ENCODE measurements around the gene UCKL1. TPM values are rescaled to one million over a fixed set of nuclear protein-coding genes. Genes with fewer than 3 reads are reported as not detected.
"Not testable (repeated sequence)": the region's sequence is repeated elsewhere in the genome, so short reads cannot be mapped to it uniquely, and the experiment has no call there.

The UCKL1 gene
- total and polyA plus RNA-seq, 9 donors, result 24.8 to 56.5 (median 43.5) TPM

DNA sequence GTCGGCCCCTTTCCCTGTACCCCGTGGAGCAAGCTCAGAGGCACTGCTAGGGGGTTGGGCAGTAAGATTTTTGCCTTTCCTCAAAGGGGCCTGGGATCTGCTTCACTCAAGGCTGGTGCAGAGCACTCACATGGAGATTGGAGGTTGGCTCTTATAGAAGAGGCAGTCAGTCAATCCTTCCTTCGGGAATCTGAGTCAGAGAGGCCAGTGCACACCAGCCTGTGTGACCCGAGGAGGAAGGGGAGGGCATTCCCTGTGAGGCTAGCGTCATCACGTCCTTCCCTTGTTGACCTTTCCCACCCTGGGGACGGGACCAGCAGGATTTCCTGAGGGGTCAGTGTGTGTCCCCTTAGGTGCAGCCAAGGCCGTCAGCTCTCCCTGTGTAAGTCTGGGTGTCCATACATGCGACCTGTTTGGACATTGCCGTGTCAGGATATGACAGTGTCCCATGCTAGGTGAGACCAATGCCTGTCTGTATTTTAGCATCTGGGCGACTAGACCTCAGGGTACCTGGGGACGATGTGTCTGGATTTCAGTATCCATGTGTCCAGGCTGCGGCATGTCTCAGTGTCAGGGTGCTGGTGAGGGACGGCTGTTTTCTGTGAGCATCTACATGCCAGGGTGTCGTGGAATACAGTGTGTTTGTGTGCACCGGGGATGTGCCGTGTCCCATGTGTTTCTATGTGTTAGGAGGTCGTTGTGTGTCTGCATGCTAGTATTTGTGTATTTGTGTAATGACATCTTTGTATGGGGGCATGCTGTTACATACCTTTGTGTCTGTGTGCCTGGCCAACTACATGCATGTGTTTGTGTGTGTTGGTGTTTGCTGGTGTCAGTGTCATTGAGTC lies 16.3 kb upstream of the UCKL1 start:
- 69% methylated on average over 16 of the region's 18 CpGs for WGBS (ENCODE audit: insufficient coverage)
- no peak overlapping the region for H3K4me3 ChIP-seq (ENCODE audit: low read length)

DNA sequence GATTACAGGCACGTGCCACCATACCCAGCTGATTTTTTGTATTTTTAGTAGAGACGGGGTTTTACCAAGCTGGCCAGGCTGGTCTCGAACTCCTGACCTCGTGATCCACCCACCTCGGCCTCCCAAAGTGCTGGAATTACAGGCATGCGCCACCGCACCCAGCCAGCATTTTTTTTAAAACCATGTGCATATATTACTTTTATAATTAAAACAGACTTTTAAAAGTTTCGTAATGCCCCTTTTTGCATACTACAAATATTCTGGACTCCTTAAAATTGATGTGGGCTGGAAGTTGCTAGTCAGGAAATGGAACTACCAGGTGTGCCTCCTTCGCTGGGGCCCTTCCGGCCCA lies 15.7 kb upstream of the UCKL1 start:
- Histone ChIP-seq H3K4me1 (ENCODE audit: control insufficient read depth, insufficient read depth, low read length) (peaks cover 35% of the 10 kb centered on the region), H3K36me3 (ENCODE audit: control insufficient read depth, insufficient read depth, low read length) (peaks cover 16% of the 10 kb centered on the region), H3K27ac (ENCODE audit: low read length) (peak overlapping the region; percentile 9)
- not testable (repeated sequence) for DNase-seq; H3K4me3 ChIP-seq (ENCODE audit: low read length); H3K9me3 ChIP-seq (replicated peaks; ENCODE audit: control insufficient read depth, low read depth, low read length); H3K27me3 ChIP-seq (ENCODE audit: control insufficient read depth, insufficient read depth, low read length)
- WGBS (ENCODE audit: insufficient coverage), result no CpG with 5 or more reads among the region's 10 CpGs

More for the DNA sequence above, 16.3 kb upstream of the UCKL1 start:
- Histone ChIP-seq H3K36me3 (ENCODE audit: control insufficient read depth, insufficient read depth, low read length) (peaks cover 10% of the 10 kb centered on the region), H3K4me1 (ENCODE audit: control insufficient read depth, insufficient read depth, low read length) (peaks cover 35% of the 10 kb centered on the region), H3K27ac (ENCODE audit: low read length) (peak overlapping the region; percentile 9), H3K27me3 (ENCODE audit: control insufficient read depth, insufficient read depth, low read length) (peaks cover 2% of the 10 kb centered on the region), H3K9me3 (replicated peaks; ENCODE audit: control insufficient read depth, low read depth, low read length) (no peaks in the 10 kb centered on the region)
- DNase-seq, result peak; percentile 28

DNA sequence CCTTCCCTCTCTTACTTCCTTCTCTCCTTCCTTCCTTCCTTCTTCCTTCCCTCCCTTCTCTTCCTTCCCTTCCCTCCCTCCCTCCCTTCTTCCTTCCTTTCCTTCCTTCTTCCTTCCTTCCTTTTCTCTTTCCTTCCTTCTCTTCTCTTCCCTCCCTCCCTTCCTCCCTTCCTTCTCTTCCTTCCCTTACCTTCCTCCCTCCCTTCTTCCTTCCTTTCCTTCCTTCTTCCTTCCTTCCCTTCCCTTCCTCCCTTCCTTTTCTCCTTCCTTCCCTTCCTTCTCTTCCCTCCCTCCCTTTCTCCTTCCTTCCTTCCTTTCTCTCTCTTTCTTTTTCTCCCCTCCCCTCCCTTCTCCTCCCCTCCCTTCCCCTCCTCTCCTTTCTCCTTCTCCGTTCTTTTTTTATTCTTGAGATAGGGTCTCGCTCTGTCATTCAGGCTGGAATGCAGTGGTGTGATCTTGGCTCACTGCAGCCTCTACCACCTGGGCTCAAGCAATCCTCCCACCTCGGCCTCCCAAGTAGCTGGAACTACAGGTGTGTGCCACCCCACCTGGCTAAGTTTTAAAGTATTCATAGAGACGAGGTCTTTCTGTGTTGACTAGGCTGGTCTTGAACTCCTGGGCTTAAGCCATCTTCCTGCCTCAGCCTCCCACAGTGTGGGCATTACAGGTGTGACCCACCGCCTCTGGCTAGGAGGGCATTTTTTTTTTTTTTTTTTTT lies 14.7 kb upstream of the UCKL1 start:
- Histone ChIP-seq H3K27me3 (ENCODE audit: control insufficient read depth, insufficient read depth, low read length) (peaks cover 2% of the 10 kb centered on the region), H3K9me3 (replicated peaks; ENCODE audit: control insufficient read depth, low read depth, low read length) (no peaks in the 10 kb centered on the region), H3K36me3 (ENCODE audit: control insufficient read depth, insufficient read depth, low read length) (peaks cover 25% of the 10 kb centered on the region), H3K27ac (ENCODE audit: low read length) (no peak overlapping the region), H3K4me1 (ENCODE audit: control insufficient read depth, insufficient read depth, low read length) (peaks cover 35% of the 10 kb centered on the region), H3K4me3 (ENCODE audit: low read length) (no peak overlapping the region)
- peak; percentile 10 for DNase-seq
- WGBS (ENCODE audit: insufficient coverage), result no CpG with 5 or more reads among the region's 5 CpGs

DNA sequence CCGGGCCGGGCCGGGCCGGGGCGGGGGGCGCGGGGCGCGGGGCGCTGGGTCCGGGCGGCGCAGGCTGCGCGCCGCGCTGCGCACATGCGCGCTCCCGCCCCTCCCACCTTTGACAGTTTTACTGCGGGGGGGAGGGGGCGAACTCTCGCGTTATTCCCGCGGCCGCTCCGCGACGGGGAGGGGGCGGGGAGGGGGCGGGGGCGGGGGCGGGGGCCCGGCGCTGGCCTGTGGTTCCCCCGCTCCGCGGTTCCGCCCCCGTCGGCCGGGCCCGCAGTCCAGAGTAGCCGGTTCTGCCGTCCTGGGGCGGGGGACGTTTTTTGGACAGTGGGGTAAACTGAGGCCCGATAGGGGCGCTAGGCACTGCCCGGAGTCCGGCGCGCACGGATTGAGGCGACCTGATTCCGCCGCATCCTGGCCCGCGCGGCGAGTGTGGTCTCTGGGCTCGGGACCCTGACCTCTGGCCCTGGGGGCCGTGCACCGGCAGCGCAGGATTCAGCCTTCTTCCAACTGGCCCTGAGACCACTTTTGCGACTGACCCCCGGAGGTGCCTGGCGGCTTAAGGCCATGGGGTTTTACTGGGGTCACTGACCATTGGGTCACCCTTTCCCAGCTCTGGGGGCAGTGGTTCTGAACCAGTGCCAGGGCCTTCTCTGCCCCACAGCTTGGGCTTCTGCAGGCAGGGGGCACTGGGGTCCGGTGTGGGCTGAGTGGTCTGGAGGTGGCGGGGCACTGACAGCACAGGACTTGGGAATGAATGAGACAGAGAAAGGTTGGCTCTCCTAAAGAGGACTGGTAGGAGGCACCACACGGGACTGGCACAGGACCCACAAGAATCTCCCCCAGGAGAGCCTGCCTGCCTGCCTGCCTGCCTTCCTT lies 13.9 kb upstream of the UCKL1 start, which contains the start of gene ZNF512B:
TSS of gene ZNF512B (minus strand) at position 93 of the 876 bp plus-strand sequence. CDS start 1,980 bp downstream, outside the sequence.
- DNase-seq, result peak; percentile 86
- H3K27me3 ChIP-seq (ENCODE audit: control insufficient read depth, insufficient read depth, low read length), result peaks cover 2% of the 10 kb centered on the region
- 2% methylated on average over 35 of the region's 73 CpGs for WGBS (ENCODE audit: insufficient coverage)
- no peaks in the 10 kb centered on the region for H3K9me3 ChIP-seq (replicated peaks; ENCODE audit: control insufficient read depth, low read depth, low read length)
- H3K36me3 ChIP-seq (ENCODE audit: control insufficient read depth, insufficient read depth, low read length), result peaks cover 22% of the 10 kb centered on the region
- H3K27ac ChIP-seq (ENCODE audit: low read length), result peak within 1 kb of the TSS; percentile 20
- peaks cover 35% of the 10 kb centered on the region for H3K4me1 ChIP-seq (ENCODE audit: control insufficient read depth, insufficient read depth, low read length)
- peak within 1 kb of the TSS; percentile 65 for H3K4me3 ChIP-seq (ENCODE audit: low read length)

DNA sequence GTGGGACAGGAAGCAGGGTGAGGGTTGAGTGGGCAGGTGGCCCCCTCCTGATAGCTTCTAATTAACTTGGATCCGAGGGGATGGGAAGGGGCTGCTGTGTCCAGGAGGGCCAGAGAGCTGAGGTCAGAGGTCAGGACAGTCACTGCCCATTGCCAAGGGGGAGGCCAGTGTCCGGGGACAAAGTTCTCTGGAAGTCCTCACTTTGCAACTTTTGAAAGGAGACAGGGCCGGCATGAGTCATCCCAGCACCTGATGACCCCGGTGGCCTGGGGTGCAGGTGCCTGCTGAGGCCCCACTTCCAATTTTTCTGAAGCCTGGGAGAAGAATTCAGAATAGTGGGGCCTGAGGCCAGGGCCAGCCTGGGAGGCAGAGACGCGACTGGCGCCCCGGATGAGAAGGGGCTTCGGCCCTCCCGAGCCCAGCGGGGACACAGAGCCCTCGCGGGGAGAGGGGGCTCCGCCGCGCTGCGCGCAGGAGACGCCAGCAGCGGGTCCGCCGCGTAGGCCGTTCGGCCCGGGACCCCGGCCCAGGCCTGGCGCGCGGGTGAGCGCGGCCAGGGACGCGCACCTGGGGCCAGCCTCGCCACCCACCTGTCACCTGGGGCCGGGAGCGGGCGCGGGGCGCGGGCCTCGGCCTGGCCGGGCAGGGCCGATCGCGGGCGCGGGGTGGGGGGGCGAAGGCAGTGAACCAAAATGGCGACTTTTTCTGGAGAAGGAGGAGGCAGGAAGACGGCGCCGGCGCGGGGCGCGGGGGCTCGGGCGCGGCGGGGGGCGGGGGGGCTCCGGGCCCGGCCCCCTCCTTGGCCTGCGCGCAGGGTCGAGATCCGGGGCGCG lies 12.9 kb upstream of the UCKL1 start:
- Histone ChIP-seq H3K4me1 (ENCODE audit: control insufficient read depth, insufficient read depth, low read length) (peaks cover 28% of the 10 kb centered on the region), H3K9me3 (replicated peaks; ENCODE audit: control insufficient read depth, low read depth, low read length) (no peaks in the 10 kb centered on the region), H3K27ac (ENCODE audit: low read length) (peak overlapping the region; percentile 20), H3K4me3 (ENCODE audit: low read length) (peak overlapping the region; percentile 65), H3K27me3 (ENCODE audit: control insufficient read depth, insufficient read depth, low read length) (peaks cover 2% of the 10 kb centered on the region), H3K36me3 (ENCODE audit: control insufficient read depth, insufficient read depth, low read length) (peaks cover 27% of the 10 kb centered on the region)
- WGBS (ENCODE audit: insufficient coverage), result 2% methylated on average over 52 of the region's 70 CpGs
- peak; percentile 55 for DNase-seq

DNA sequence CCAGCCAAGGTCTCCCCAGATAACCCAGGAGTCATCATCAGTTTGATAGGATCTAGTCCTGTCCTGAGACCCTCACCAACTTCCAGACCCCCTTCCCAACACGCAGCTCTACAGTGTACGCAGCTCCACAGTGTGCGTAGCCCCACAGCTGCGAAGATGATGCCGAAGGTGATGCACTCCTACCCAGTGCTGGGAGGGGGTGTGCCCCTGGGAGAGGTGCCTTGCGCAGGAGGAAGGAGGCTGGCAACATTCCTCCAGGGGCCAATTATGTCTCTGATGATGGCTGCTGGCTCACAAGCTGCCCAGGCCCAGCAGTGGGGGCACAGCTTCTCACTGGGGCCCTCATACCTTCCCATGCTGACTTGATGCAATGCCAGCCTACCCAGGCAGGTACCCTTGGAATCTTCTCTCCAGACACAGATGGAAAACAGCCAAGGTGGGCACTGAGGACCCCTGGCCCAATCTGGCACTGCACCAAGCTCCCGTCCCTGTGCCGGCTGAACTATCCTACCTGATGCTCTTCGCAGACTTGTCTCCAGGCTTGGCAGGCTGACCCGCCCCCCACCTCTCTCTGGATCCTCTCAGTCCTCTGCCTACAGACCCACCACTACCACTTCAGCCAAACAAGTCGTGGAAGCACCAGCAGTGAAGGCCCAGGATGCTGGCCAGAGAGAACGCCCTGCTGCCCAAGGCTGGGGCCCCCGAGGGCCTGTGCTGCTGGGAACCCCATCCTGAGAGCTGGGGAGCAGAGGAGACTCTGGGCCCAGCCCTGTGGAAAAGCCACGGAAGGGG lies 12.1 kb upstream of the UCKL1 start:
- WGBS (ENCODE audit: insufficient coverage), result 75% methylated on average over 11 of the region's 14 CpGs
- DNase-seq, result peak; percentile 24
- H3K4me3 ChIP-seq (ENCODE audit: low read length), result peak overlapping the region; percentile 65
- H3K27me3 ChIP-seq (ENCODE audit: control insufficient read depth, insufficient read depth, low read length), result peaks cover 2% of the 10 kb centered on the region
- no peaks in the 10 kb centered on the region for H3K9me3 ChIP-seq (replicated peaks; ENCODE audit: control insufficient read depth, low read depth, low read length)
- H3K36me3 ChIP-seq (ENCODE audit: control insufficient read depth, insufficient read depth, low read length), result peaks cover 35% of the 10 kb centered on the region
- peaks cover 24% of the 10 kb centered on the region for H3K4me1 ChIP-seq (ENCODE audit: control insufficient read depth, insufficient read depth, low read length)
- peak overlapping the region; percentile 13 for H3K27ac ChIP-seq (ENCODE audit: low read length)

DNA sequence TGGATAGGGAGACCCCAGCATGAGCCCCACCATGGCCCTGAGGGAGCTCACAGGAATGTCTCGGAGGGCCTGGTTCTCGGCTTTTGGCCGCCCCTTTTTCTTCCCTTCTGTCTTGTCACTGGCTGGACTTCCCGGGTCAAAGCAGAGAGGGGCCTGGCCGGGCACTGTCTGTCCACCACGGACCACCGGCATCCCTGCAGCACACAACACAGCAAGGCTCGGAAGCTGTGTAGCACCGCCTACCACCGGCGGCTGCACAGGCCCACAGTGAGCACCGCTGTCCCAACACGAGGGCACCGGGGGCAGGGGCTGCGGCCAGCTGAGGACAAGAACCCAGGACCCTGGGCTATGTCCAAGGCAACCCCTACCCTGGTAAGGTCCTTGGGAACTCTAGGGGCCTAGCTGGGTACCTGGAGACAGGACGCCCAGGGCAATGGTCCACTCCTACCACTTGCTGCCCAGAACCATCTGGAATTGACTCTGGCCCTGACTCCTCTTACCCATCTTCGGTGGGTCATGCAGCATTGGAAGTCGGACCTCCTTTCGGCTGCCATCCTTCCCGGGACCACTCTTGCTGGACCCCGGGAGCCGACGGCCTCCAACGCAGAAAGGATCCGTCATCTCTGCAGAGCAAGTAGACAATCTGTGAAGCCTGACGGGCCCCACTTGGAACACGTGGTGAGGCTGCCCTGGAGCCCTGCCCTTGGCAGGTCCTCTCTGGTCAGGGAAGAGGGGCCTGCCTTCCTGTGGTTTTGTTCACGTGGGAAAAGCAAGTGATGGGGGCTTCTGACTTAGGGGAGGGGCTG lies 11.3 kb upstream of the UCKL1 start:
- peak; percentile 5 for DNase-seq
- peaks cover 2% of the 10 kb centered on the region for H3K27me3 ChIP-seq (ENCODE audit: control insufficient read depth, insufficient read depth, low read length)
- H3K4me3 ChIP-seq (ENCODE audit: low read length), result no peak overlapping the region
- H3K36me3 ChIP-seq (ENCODE audit: control insufficient read depth, insufficient read depth, low read length), result peaks cover 42% of the 10 kb centered on the region
- H3K9me3 ChIP-seq (replicated peaks; ENCODE audit: control insufficient read depth, low read depth, low read length), result no peaks in the 10 kb centered on the region
- peaks cover 24% of the 10 kb centered on the region for H3K4me1 ChIP-seq (ENCODE audit: control insufficient read depth, insufficient read depth, low read length)
- WGBS (ENCODE audit: insufficient coverage), result 90% methylated on average over 25 of the region's 28 CpGs
- H3K27ac ChIP-seq (ENCODE audit: low read length), result no peak overlapping the region

DNA sequence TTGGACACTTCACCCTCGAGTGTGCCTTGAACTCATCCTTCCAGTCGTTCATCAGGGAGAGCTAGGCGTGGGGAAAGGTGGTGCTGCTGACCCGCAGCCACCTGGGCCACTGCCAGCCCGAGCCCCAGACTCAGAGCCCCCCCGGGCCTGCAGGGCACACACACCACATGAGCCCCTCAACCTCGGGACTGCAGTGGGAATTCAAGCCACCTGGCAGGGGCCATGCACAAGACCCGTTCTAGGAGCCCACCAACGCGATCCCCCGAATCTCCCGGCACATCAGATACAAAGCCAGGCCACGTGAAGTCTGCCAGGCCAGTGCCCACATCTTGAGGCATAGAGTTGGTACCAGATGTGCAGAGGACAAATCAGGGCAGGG lies 10.7 kb upstream of the UCKL1 start:
- 92% methylated on average over 13 of the region's 13 CpGs for WGBS (ENCODE audit: insufficient coverage)
- DNase-seq, result no peak
- Histone ChIP-seq H3K4me1 (ENCODE audit: control insufficient read depth, insufficient read depth, low read length) (peaks cover 20% of the 10 kb centered on the region), H3K27me3 (ENCODE audit: control insufficient read depth, insufficient read depth, low read length) (peaks cover 2% of the 10 kb centered on the region), H3K36me3 (ENCODE audit: control insufficient read depth, insufficient read depth, low read length) (peaks cover 48% of the 10 kb centered on the region), H3K9me3 (replicated peaks; ENCODE audit: control insufficient read depth, low read depth, low read length) (no peaks in the 10 kb centered on the region), H3K4me3 (ENCODE audit: low read length) (no peak overlapping the region), H3K27ac (ENCODE audit: low read length) (no peak overlapping the region)

Data from muscle of leg (tissue), 11 donors.